Neural cell (in vitro differentiated cells): Measurements from ENCODE around the gene ANAPC2. TPM values are rescaled to one million over a fixed set of nuclear protein-coding genes. Genes with fewer than 3 reads are reported as not detected.
A peak's percentile ranks its signal among the peaks of the same experiment; 100 is the strongest.

ENCODE experiments used
- H2AFZ ChIP-seq: fragments of 200-600, 300-800 bp; sonication (generic), shearing (Covaris generic); 2 replicates; pipeline ENCODE4 v1.6.0; 2014; ENCODE audit warnings: low read depth, mild to moderate bottlenecking, antibody characterized with exemption, low read length, moderate library complexity
- H3F3A ChIP-seq: fragments of 200-600 bp; shearing (Covaris generic); 2 replicates; pipeline ENCODE4 v1.6.1; 2016; ENCODE audit warnings: mild to moderate bottlenecking, moderate library complexity, mixed read lengths, antibody characterized with exemption, low read length; ENCODE audit not compliant: insufficient read depth, poor library complexity, severe bottlenecking
- H3K27ac ChIP-seq: fragments of 200-600, 300-800 bp; sonication (generic), shearing (Covaris generic); 2 replicates; pipeline ENCODE4 v1.5.1; 2014; ENCODE audit warnings: mild to moderate bottlenecking, low read length, moderate library complexity
- H3K27me3 ChIP-seq: fragments of 300-800, 200-600 bp; sonication (generic), shearing (Covaris generic); 2 replicates; pipeline ENCODE4 v1.6.0; 2014; ENCODE audit warnings: mild to moderate bottlenecking, low read depth, low read length, moderate library complexity; ENCODE audit not compliant: insufficient read depth
- H3K36me3 ChIP-seq: fragments of 300-800, 200-600 bp; sonication (generic), shearing (Covaris generic); 2 replicates; pipeline ENCODE4 v1.5.1; 2014; ENCODE audit warnings: mild to moderate bottlenecking, antibody characterized with exemption, low read length, moderate library complexity; ENCODE audit not compliant: insufficient read depth
- H3K4me2 ChIP-seq: fragments of 300-800, 200-600 bp; sonication (generic), shearing (Covaris generic); 2 replicates; pipeline ENCODE4 v1.6.0; 2014; ENCODE audit warnings: mild to moderate bottlenecking, low read length
- H3K4me3 ChIP-seq: fragments of 300-800, 200-600 bp; sonication (generic), shearing (Covaris generic); 2 replicates; pipeline ENCODE4 v1.5.1; 2014; ENCODE audit warnings: mild to moderate bottlenecking, low read length, moderate library complexity
- H3K79me2 ChIP-seq: fragments of 200-600 bp; shearing (Covaris generic); replicated peaks from 2 replicates; pipeline ENCODE4 v1.6.0; 2014; ENCODE audit warnings: mild to moderate bottlenecking, low read length, moderate library complexity; ENCODE audit not compliant: insufficient read depth
- H3K9ac ChIP-seq: fragments of 300-800, 200-600 bp; sonication (generic), shearing (Covaris generic); 2 replicates; pipeline ENCODE4 v1.6.1; 2016; ENCODE audit warnings: mild to moderate bottlenecking, low read length, mixed read lengths
- H3K9me2 ChIP-seq: fragments of 200-600 bp; shearing (Covaris generic); 2 replicates; pipeline ENCODE4 v1.6.1; 2016; ENCODE audit warnings: mild to moderate bottlenecking, low read length, mixed read lengths; ENCODE audit not compliant: insufficient read depth
- H3K9me3 ChIP-seq: fragments of 200-600, 300-800 bp; sonication (generic), shearing (Covaris generic); 2 replicates; pipeline ENCODE4 v1.6.1; 2016; ENCODE audit warnings: mild to moderate bottlenecking, mixed run types, low read length, moderate library complexity, mixed read lengths
- H4K20me1 ChIP-seq: fragments of 200-600 bp; shearing (Covaris generic); 2 replicates; pipeline ENCODE4 v1.6.1; 2016; ENCODE audit warnings: mild to moderate bottlenecking, mixed run types; ENCODE audit not compliant: insufficient read depth
- CTCF ChIP-seq: fragments of 450-650 bp; IDR thresholded peaks from 2 replicates; pipeline ENCODE4 v1.5.1; 2014; ENCODE audit warnings: antibody characterized with exemption, mild to moderate bottlenecking, moderate library complexity; ENCODE audit not compliant: poor library complexity, severe bottlenecking
- EP300 ChIP-seq: fragments of 450-650 bp; conservative IDR thresholded peaks from 2 replicates; pipeline ENCODE4 v1.6.1; 2014; ENCODE audit warnings: antibody characterized with exemption, mild to moderate bottlenecking, moderate library complexity; ENCODE audit not compliant: poor library complexity, severe bottlenecking
- EZH2 ChIP-seq: fragments of 200-600, 300-800 bp; shearing (Covaris generic), sonication (generic); IDR thresholded peaks from 2 replicates; pipeline ENCODE4 v1.6.1; 2014; ENCODE audit warnings: antibody characterized with exemption, low read length, borderline replicate concordance, mild to moderate bottlenecking; ENCODE audit not compliant: insufficient read depth, poor library complexity, severe bottlenecking
- MXI1 ChIP-seq: fragments of 450-650 bp; conservative IDR thresholded peaks from 2 replicates; pipeline ENCODE4 v1.6.1; 2014; ENCODE audit warnings: antibody characterized with exemption, mild to moderate bottlenecking; ENCODE audit not compliant: poor library complexity, severe bottlenecking
- POLR2AphosphoS5 ChIP-seq: IDR thresholded peaks from 2 replicates; pipeline ENCODE4 v1.6.1; 2012
- RAD21 ChIP-seq: fragments of 450-650 bp; conservative IDR thresholded peaks from 2 replicates; pipeline ENCODE4 v1.6.1; 2014; ENCODE audit warnings: antibody characterized with exemption, mild to moderate bottlenecking, moderate library complexity
- REST ChIP-seq: IDR thresholded peaks from 2 replicates; pipeline ENCODE4 v1.6.1; 2012; ENCODE audit warnings: borderline replicate concordance
- SMC3 ChIP-seq: fragments of 450-650 bp; conservative IDR thresholded peaks from 2 replicates; pipeline ENCODE4 v1.6.1; 2014; ENCODE audit warnings: antibody characterized with exemption, mild to moderate bottlenecking, moderate library complexity; ENCODE audit not compliant: poor library complexity
- TAF1 ChIP-seq: IDR thresholded peaks from 2 replicates; pipeline ENCODE4 v1.6.1; 2012; ENCODE audit warnings: low read depth
- polyA minus RNA-seq: library from RNA; depleted of rRNA, polyadenylated mRNA; stranded (reverse); fragments of >200 nt; gene quantifications from 2 replicates; pipeline ENCODE4 v1.2.3, GENCODE V29; 2014
- polyA plus RNA-seq: library from polyadenylated mRNA; depleted of rRNA; stranded (reverse); fragments of >200 nt; gene quantifications from 2 replicates; pipeline ENCODE4 v1.2.3, GENCODE V29; 2014

ANAPC2 gene
- polyA plus RNA-seq, result 38.1 and 47.2 TPM in 2 replicates
- 30.6 and 42.4 TPM in 2 replicates for polyA minus RNA-seq

- Histone ChIP-seq H3F3A (no peaks in the 10 kb centered on the region), H3K9ac (peak within 1 kb of the TSS; percentile 85), H3K4me3 (peak within 1 kb of the TSS; percentile 98), H2AFZ (peak within 1 kb of the TSS; percentile 69), H3K27ac (peak within 1 kb of the TSS; percentile 76), H3K4me2 (peak within 1 kb of the TSS; percentile 95), H3K9me3 (no peaks in the 10 kb centered on the region), H4K20me1 (no peaks in the 10 kb centered on the region), H3K9me2 (no peaks in the 10 kb centered on the region), H3K27me3 (no peaks in the 10 kb centered on the region), H3K36me3 (no peaks in the 10 kb centered on the region), H3K79me2 (peaks cover 14% of the 10 kb centered on the region)
- TF ChIP-seq EZH2 (no peak), REST (peak; percentile 66), TAF1 (peak; percentile 44), MXI1 (peak; percentile 93), RAD21 (peak; percentile 27), EP300 (peak; percentile 79), CTCF (peak; percentile 46), POLR2AphosphoS5 (no peak), SMC3 (peak; percentile 51)
Measured at GRCh38 chr9:137188490-137189296, at the start of gene ANAPC2, which contains the start of gene SSNA1. Gene ANAPC2 (minus strand): TSS chr9:137188560. CDS start chr9:137188532, 28 bp downstream. Gene SSNA1 (plus strand): TSS chr9:137188676. CDS start chr9:137188727, 51 bp downstream.

GRCh38 chr9:137236936-137237421 is 48.6 kb upstream of the ANAPC2 start:
- peaks cover 4% of the 10 kb centered on the region for H3K79me2 ChIP-seq
- no peak for TF ChIP-seq MXI1
- no peak for TF ChIP-seq POLR2AphosphoS5
- TF ChIP-seq REST, result no peak
- TF ChIP-seq EP300, result no peak
- no peak overlapping the region for H2AFZ ChIP-seq
- no peaks in the 10 kb centered on the region for H3K9me3 ChIP-seq
- H3K27ac ChIP-seq, result no peak overlapping the region
- no peaks in the 10 kb centered on the region for H3K36me3 ChIP-seq
- no peaks in the 10 kb centered on the region for H3K27me3 ChIP-seq
- no peaks in the 10 kb centered on the region for H3F3A ChIP-seq
- H3K4me3 ChIP-seq, result no peak overlapping the region
- no peak overlapping the region for H3K4me2 ChIP-seq
- H3K9me2 ChIP-seq, result no peaks in the 10 kb centered on the region
- H3K9ac ChIP-seq, result no peak overlapping the region
- H4K20me1 ChIP-seq, result no peaks in the 10 kb centered on the region
